GM19455 (cell line): ENCODE measurements around the gene CERS5.

ENCODE experiments used
- ATAC-seq: cut with Tn5 transposase; IDR thresholded peaks from one replicate; pipeline ENCODE4 v1.9.1; 2021; ENCODE audit not compliant: unreplicated experiment

The CERS5 gene

DNA sequence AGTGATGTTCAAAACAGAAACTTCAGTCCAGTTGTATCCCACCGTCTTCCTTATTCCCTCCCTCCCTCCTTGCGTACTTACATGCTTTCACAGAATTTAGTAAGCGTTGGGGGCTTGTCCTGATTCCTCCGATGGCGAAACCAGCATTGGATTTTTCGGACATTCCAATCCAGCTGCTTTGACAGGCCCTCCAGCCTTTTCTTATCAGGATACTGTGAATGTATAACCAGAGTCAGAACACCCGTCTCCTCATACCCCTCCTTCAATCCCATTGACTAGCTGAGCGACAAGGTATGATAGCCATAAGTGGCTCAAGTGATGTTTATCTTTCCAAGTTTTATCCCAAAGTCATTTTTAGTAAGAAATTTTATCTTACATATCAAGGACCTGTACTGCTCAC, 24.2 kb downstream of the CERS5 start:
- ATAC-seq, result no peak

DNA sequence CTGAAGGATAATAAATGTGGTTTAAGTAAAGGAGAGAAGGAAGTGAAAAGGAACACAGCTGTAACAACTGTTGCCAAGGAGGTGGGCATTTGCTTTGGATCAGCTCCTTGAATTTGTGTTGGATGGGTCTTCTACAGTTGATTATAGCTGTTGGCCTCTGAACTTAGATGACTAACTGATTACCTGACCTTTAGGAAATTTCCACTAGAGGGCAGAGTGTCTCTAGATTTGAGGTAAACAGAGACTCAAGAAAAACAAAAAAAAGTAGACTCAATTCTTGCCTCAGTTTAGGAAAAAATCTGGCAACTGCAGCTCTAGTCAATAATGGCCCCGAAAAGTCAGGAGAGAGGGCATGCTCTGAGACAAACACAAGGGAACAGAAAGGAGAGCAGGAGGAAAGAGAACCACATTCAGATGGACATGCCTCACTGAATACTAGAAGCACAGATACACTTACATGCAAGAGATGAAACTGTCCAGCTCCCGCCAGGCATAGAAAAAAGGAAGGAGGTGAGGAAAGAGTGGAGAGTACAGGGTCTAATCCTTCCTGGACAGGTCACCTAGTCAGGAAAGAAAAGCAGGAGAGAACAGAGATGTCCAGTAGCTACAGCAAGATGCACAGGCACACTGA, 34.5 kb downstream of the CERS5 start:
- no peak for ATAC-seq

DNA sequence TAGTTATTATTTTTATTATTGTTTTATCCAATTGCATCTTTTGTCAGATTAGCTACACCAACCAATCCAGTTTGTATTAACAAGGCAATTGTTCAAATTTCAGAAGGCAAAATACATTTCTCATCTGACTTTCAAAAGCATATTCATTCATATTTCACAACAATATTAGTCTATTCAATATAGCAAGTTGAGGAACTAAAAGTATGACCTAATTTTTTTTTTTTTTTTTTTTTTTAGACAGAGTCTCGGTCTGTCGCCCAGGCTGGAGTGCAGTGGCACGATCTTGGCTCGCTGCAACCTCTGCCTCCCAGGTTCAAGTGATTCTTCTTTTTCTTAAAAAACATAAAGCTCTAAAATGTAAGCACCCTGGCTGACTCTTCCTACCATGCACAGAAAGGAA, 37.9 kb downstream of the CERS5 start:
- no peak for ATAC-seq

DNA sequence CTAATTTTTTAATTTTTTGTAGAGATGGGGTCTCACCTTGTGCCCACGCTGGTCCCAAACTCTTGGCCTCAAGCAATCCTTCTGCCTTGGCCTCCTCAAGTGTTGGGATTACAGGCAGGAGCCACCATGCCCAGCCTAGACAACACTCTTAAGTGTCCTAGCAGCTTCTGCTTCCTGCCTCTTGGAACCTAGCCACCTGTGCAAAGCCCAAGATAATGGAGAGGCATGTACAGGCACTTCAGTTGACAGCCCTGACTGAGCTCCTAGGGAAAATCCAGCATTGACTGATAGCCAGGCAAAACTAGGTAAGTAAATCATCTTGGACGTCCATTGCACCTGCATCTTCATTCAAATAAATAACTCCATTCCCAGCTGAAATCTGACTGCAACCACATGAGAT, 39.6 kb downstream of the CERS5 start:
- ATAC-seq, result no peak

DNA sequence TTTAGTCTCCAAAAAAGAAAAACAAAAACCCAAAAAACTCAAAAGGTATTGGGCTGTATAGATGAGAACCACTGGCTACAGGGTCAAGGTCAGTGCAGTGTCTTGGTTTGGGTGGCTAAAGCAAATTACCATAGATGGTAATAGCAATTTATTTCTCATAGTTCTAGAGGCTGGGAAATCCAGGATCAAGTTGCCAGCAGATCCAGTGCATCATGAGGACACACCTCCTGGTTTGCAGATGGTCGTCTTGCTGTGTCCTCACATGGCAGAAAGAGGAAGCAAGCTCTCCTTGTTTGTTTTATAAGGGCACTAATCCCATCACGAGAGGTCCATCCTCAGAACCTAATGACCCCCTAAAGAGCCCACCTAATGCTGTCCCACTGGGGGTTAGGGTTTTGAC, 44.0 kb downstream of the CERS5 start:
- ATAC-seq, result no peak

DNA sequence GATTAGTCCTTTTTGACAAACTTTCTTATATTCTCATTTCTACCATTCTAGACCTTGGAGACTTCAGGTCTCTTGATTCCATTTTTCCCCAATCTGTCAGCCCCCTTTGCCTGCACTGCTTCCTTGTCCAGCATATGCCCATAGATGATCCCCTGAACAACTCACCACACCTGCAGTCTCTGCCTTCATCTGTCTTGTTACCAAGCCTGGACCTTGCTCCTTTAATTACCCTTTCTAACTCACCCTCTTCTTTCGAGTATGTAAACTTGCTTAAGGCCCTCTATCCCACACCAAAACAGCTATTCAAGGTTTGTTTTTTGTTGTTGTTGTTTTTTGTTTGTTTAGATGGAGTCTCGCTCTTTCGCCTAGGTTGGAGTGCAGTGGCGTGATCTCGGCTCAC, 45.5 kb downstream of the CERS5 start:
- ATAC-seq, result no peak

DNA sequence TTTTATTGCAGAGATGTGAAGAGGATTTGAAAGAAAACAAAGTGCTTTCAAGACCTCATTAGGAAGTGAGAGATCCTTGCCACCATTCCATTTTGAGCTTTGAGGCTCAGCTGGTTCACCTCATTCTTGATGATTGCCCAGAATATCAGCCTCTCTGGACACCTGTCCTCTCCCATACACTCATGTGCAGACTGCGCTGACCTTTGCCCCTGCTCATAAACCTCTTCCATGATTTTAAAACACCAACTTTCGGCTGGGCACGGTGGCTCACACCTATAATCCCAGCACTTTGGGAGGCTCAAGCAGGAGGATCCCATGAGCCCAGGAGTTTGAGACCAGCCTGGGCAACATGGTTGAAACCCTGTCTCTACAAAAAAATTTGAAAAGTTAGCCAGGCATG, 46.2 kb downstream of the CERS5 start:
- no peak for ATAC-seq

DNA sequence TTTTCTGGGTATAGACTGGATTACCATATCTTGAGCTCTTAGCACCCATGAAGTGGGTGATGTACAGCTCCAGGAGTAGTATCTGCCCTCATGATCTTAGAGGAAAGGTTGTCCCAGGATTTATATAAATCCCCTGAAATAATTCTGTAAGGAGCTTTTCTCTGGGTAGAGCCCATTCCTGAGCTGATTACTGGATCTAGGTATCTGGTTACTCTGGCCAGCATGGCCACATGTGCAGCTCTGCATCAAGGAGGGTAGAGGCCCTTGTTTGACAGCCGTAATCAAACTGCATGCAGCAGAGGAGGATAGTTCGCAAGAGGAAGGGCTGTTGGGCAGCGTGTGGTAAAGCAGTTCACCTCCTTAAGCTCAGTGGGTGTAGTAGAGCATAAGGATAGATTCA, 46.6 kb downstream of the CERS5 start:
- no peak for ATAC-seq

DNA sequence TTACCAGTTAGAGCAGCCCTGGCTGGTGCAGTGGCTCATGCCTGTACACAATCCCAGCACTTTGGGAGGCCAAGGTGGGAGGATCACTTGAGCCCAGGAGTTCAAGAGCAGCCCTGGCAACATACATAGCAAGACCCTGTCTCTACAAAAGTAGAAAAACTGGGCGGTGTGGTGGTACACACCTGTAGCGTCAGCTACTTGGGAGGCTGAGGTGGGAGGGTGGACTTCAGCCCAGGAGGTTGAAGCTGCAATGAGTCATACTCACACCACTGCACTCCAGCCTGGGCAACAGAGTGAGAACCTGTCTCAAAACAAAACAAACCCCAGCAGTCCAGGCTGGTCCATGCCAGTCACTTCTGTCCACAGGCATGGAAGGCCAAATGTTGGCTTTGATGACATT, 47.8 kb downstream of the CERS5 start:
- no peak for ATAC-seq

DNA sequence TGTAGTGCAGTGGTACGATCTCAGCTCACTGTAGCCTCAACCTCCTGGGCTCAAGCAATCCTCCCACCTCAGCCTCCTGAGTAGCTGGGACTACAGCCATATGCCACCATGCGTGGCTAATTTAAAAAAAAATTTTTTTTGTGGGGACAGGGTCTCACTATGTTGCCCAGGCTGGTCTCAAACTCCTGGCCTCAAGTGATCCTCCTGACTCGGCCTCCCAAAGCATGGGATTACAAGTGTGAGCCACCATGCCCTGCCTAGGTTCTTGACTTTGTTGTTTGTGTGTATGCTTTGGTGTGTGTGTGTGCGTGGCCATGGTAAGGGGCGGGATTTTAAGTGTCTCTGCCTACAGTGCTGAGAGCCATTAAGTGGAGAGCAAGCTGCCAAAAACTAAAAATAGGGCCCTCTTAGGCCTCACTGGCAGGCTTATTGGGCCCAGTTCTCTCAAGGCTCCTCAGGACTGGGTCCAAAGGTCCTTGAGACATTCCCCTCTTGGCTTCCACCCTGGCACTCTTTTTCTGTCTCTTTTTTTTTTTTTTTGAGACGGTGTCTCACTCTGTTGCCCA, 50.0 kb downstream of the CERS5 start:
- ATAC-seq, result no peak

DNA sequence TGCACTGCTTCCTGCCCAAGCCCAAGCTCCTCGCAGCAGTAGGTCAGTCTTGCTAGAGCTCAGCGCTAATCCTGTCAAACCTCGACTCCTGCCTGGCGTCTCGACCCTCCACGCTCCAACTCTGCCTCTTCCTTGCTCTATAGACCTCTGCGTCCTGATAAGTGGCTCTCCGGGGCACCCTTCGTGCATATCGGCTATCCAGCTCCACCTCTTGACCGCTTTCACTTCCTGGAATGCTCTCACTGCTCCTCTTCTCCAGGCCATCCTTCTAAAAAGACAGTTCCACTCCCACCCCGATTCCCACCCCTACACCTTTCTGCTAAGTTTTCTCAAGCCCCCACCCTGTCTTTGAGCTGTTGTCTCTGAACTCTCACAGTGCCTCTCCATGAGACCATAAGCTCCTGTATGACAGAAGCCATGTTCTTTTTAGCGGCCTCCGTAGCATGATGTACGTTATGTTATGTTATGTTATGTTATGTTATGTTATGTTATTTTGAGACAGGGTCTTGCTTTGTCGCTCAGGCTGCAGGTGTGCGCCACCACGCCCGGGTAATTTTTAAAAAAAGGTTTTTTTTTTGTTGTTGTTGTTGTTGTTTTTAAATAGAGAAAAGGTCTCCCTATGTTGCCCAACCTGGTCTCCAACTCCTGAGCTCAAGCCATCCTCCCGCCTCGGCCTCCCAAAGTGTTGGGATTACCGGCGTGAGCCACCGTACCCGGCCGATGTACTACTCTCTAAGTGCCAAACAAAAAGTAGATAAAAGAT, 54.5 kb downstream of the CERS5 start:
- no peak for ATAC-seq

DNA sequence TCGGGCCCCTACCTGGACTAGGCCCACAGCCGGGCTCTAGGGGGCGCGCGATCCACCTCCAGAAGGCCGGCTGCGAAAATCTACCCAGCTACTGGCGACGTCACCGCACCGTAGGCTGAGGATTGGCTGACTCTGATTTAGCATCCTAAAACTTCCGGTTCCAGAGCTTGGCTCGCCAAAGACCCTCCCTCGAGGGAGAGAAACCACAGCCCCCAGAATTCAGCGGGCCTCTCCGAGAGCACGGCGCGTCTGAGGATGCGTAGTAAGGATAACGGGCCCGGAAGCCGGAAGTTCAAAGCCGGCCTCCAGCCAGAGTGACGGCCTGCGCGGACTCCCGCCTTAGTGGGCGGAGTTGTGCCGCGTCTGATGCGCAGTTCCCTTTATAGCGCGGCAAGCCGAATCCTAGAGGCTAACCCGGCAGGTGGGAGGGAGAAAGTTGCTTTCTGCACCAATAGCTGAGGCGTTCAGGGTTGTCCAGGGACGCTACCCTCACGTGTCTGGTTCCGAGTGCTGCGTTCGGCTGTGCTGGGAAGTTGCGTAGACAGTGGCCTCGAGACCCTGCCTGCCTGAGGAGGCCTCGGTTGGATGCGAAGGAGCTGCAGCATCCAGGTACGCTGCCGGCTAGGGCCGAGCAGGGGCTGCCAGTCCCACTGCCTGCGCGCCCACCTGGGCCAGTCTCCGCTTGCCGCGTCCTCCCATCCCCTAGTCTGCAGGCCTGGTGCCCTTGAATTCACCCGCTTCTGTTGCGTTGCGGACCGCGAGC, 55.3 kb downstream of the CERS5 start, which contains the start of gene COX14:
Gene COX14 (plus strand): TSS at position 544 of the 763 bp plus-strand sequence. CDS start 7,808 bp downstream, outside the sequence.
- peak; percentile 81 for ATAC-seq

DNA sequence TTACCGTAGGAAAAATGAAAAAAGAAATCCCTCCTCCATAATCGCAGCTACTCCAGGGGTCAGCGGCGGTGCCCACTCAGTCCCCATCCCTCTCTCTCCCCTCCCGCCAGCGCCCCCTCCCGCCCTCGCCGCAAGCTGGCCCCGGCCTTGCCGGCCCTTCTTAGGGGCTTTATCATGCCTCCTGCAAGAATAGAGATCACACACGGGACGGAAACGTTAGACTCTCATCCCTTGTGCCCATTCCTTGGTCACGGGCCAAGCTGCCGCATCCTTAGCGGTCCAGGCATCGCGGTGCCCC, 55.8 kb downstream of the CERS5 start:
- ATAC-seq, result peak; percentile 5

DNA sequence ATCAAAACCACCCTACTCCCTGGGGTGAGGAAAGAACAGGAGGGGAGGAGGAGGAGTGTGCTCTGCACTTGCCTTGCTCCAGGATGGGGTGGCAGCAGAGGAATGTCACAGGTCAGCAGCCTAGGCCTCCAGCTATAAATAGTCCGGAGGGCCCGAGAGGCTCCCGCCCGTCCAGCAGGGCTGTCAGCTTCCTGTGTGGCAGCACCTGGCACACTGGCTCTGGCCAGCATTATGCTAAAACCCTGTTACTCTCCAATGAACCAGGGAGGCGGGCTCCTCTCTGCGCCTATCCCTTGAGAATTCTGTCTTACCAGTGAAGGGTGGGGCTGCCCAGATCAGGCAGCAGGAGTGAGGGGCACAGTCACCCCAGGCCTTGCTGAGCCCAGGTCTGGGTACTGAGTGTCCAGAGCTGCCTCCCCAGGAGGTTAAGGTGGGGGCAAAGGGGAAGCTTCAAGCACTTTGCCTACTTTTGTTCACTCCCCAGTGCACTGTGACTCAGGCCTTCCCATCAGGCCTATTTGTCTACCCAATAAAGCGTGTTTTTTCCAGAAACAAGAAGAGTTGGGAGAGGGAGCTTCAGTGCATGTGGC, 56.3 kb downstream of the CERS5 start:
- no peak for ATAC-seq

DNA sequence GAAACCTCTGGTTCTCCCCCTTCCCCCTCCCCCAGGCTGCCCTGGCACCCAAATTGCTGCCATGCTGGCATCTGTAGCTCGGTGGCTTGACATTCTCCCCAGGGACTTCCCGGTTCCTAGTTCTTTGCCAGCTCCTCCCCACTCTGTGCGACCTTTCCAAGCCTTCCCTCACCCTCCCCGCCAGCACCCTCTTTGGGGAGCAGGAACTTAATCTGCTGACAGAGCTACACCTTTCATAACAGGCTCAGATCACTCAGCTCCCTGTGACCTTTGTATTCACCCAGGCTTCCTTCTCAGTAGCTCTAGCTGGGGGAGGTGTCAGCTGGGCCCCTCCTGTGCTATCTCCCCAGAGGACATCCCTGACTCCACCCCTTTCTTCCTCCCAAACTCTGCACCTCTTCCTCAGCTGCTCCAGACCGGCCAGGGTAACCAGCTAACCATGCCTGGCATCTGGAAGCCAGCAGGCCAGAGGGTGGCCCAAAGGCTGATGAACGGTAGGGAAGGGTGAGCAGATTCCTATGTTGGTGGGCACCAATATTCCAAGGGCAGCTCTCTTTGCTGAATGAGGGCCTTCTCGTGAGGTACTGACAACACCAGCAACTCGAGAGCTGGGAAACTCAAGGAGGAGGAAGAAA, 56.9 kb downstream of the CERS5 start:
- ATAC-seq, result no peak

DNA sequence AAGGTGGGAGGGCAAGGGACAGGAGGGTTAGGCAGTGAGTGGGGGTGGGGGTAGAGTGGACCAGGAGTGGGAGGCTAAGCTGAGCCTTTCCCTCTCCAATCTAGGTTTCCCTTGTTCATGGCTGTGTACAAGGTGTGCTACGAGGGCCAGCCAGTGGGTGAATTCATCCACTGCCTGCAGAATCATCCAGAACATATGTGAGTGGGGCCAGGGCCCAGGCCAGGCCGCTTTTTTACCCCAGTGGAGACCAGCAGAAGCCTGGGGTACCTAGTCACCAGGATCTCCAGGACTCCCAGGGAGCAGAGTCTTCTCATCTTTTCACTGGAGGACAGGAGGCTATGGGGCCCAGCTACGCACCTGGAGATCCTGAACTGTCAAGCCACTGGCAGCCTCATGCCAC, 57.9 kb downstream of the CERS5 start:
- no peak for ATAC-seq

DNA sequence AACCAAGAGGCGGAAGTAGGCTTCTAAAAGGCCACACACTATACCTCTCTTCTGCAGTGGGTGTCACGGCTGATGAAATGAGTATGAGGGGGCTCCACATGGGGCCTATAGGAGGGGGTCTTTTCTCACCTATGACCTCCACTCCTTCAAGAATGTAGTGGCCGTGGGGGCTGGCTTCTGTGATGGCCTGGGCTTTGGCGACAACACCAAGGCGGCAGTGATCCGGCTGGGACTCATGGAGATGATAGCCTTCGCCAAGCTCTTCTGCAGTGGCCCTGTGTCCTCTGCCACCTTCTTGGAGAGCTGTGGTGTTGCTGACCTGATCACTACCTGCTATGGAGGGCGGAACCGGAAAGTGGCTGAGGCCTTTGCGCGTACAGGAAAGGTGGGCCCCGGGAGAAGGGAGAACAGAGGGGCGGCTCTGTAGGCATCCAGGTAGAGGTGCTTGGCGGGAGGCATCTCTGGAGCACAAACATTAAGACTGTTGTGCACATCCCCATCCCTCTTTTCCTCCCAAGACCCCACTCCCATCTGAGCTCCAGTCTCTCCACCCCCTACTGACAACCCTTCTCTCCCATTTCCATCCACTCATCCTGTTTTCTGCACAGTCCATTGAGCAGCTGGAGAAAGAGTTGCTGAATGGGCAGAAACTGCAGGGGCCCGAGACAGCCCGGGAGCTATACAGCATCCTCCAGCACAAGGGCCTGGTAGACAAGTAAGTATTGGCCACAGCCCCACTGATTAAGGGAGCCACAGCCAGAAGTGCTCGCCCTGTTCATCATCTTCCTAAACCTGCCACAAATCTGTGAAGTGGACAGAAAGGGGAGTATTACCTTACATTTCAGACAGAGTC, 59.5 kb downstream of the CERS5 start:
- ATAC-seq, result no peak

DNA sequence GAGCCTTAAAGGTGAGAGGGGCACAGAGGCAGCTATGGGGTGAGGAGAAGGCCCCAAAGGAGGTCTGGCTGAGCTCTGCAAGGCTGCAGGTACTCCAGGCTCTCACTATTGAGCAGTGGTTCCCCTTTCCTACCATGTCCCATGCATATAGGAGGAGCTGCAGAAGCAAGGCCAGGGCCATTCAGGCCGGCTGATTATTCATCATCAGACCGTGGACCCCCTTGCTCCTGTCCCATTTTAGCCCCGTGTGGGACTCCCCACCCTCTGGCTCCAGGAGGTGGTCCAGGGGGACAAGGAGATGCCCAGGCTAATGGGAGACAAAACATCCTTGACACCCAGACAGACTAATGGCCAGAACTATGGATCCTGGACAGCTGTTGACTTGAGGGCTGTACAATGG, 60.3 kb downstream of the CERS5 start:
- ATAC-seq, result no peak

DNA sequence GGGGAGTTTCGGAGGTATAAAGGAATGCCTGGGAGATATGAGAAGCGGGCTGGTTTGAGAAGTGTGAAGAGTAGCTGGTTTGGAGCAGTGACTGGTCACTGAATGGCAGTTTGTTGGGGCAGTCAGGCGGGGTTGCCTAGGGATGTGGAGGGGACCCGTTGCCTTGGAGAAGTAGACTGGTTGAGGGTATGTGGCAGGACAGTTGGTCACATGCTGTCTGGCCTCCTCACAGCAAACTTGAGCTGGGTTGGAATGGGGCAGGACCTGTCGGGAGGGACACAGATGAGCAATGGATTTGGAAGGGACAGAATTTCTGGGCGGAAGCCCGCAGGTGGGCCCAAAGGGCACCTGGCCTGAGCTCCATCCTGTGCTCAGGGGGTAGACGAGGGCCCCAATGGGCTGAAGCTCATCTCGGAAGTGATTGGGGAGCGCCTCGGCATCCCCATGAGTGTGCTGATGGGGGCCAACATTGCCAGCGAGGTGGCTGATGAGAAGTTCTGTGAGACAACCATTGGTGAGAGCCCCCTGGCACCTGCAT, 61.2 kb downstream of the CERS5 start:
- no peak for ATAC-seq
